ENCODE results near the gene IGSF8. TPM values are rescaled to one million over a fixed set of nuclear protein-coding genes. Genes with fewer than 3 reads are reported as not detected.

The IGSF8 gene
- total RNA-seq, 1 donor from 2014 or later, result 42.8 TPM

GRCh38 chr1:160097151-160097910, 1.1 kb downstream of the IGSF8 start:
- Histone ChIP-seq H3K36me3 (ENCODE audit: insufficient read depth, low read length) (no peaks in the 10 kb centered on the region), H4K20me1 (ENCODE audit: insufficient read depth, low read length) (peaks cover 6% of the 10 kb centered on the region), H3K79me2 (ENCODE audit: insufficient read depth, low read length) (no peaks in the 10 kb centered on the region), H3K4me3 (ENCODE audit: insufficient read depth, low read depth, low read length) (peak overlapping the region; percentile 59), H3K9ac (ENCODE audit: low read length) (no peak overlapping the region), H3K4me2 (ENCODE audit: low read length) (peak overlapping the region; percentile 89), H3K9me3 (ENCODE audit: insufficient read depth, low read depth, low read length) (no peaks in the 10 kb centered on the region), H2AFZ (ENCODE audit: low read depth, low read length) (peak overlapping the region; percentile 76), H3K4me1 (ENCODE audit: insufficient read depth, low read length) (peaks cover 15% of the 10 kb centered on the region), H3K27ac (ENCODE audit: low read depth, low read length) (no peak overlapping the region), H3K27me3 (ENCODE audit: insufficient read depth, low read length) (no peaks in the 10 kb centered on the region)
- Mint-ChIP-seq H3K9me3 (ENCODE audit: unreplicated experiment) (no peaks in the 10 kb centered on the region), H3K27me3 (ENCODE audit: low read depth, unreplicated experiment) (no peaks in the 10 kb centered on the region), H3K36me3 (ENCODE audit: low read depth, unreplicated experiment) (no peaks in the 10 kb centered on the region), H3K27ac (ENCODE audit: unreplicated experiment) (peak overlapping the region; percentile 84), H3K4me1 (ENCODE audit: low read depth, unreplicated experiment) (peaks cover 15% of the 10 kb centered on the region), H3K4me3 (ENCODE audit: unreplicated experiment) (peak overlapping the region; percentile 87)
- DNase-seq (ENCODE audit: low read depth), result no peak
- TF ChIP-seq EZH2 (IDR thresholded peaks at IDR 0.05; ENCODE audit: insufficient read depth, low read length), result no peak
- TF ChIP-seq CTCF (IDR thresholded peaks at IDR 0.05; ENCODE audit: insufficient read depth, low read depth, low read length), result no peak
- no peak for FAIRE-seq

- Histone ChIP-seq H3K9ac (ENCODE audit: low read length) (no peak overlapping the region), H3K27ac (ENCODE audit: low read depth, low read length) (no peak overlapping the region)
- peak overlapping the region; percentile 75 for H3K27ac Mint-ChIP-seq (ENCODE audit: unreplicated experiment)
Measured at GRCh38 chr1:160096274-160097116, 1.9 kb downstream of the IGSF8 start.

More at GRCh38 chr1:160096274-160097116, 1.9 kb downstream of the IGSF8 start:
- no peak for TF ChIP-seq EZH2 (IDR thresholded peaks at IDR 0.05; ENCODE audit: insufficient read depth, low read length)
- no peak for TF ChIP-seq CTCF (IDR thresholded peaks at IDR 0.05; ENCODE audit: insufficient read depth, low read depth, low read length)
- Histone ChIP-seq H3K4me2 (ENCODE audit: low read length) (no peak overlapping the region), H4K20me1 (ENCODE audit: insufficient read depth, low read length) (peaks cover 6% of the 10 kb centered on the region), H3K36me3 (ENCODE audit: insufficient read depth, low read length) (no peaks in the 10 kb centered on the region), H3K27me3 (ENCODE audit: insufficient read depth, low read length) (no peaks in the 10 kb centered on the region), H3K9me3 (ENCODE audit: insufficient read depth, low read depth, low read length) (no peaks in the 10 kb centered on the region), H3K79me2 (ENCODE audit: insufficient read depth, low read length) (no peaks in the 10 kb centered on the region), H2AFZ (ENCODE audit: low read depth, low read length) (no peak overlapping the region), H3K4me1 (ENCODE audit: insufficient read depth, low read length) (peaks cover 15% of the 10 kb centered on the region), H3K4me3 (ENCODE audit: insufficient read depth, low read depth, low read length) (no peak overlapping the region)
- H3K27me3 Mint-ChIP-seq (ENCODE audit: low read depth, unreplicated experiment), result no peaks in the 10 kb centered on the region
- no peaks in the 10 kb centered on the region for H3K9me3 Mint-ChIP-seq (ENCODE audit: unreplicated experiment)
- peaks cover 10% of the 10 kb centered on the region for H3K4me1 Mint-ChIP-seq (ENCODE audit: low read depth, unreplicated experiment)
- H3K4me3 Mint-ChIP-seq (ENCODE audit: unreplicated experiment), result peak overlapping the region; percentile 87
- FAIRE-seq (no peak), DNase-seq (ENCODE audit: low read depth) (no peak)
- no peaks in the 10 kb centered on the region for H3K36me3 Mint-ChIP-seq (ENCODE audit: low read depth, unreplicated experiment)
